Fibroblast of upper back skin (primary cell): ENCODE results near the gene ANKRD22.

Experiments
- DNase-seq: peaks from one replicate; pipeline ENCODE4 v3.0.0-alpha.2; 2013

The ANKRD22 gene

GRCh38 chr10:88851706-88852105, at the start of gene ANKRD22:
Gene ANKRD22 (minus strand): TSS chr10:88851844. CDS start chr10:88851607, 237 bp downstream.
- peak; percentile 44 for DNase-seq

GRCh38 chr10:88899886-88900285, 48.2 kb upstream of the ANKRD22 start:
- DNase-seq = no peak

- DNase-seq = no peak
These were observed 47.1 kb upstream of the ANKRD22 start for GRCh38 chr10:88898727-88899126.

- DNase-seq = no peak
These were observed 45.6 kb upstream of the ANKRD22 start for GRCh38 chr10:88896994-88897853.

- DNase-seq = no peak
These were observed 44.8 kb upstream of the ANKRD22 start for GRCh38 chr10:88896372-88896993.

- DNase-seq = no peak
These were observed 43.6 kb upstream of the ANKRD22 start for GRCh38 chr10:88895250-88895649.

GRCh38 chr10:88893611-88894010, 42.0 kb upstream of the ANKRD22 start:
- DNase-seq = peak; percentile 64

GRCh38 chr10:88892222-88892967, 40.8 kb upstream of the ANKRD22 start:
- DNase-seq = peak; percentile 80

- peak; percentile 51 for DNase-seq
These were observed 39.2 kb upstream of the ANKRD22 start for GRCh38 chr10:88890681-88891381.

GRCh38 chr10:88889559-88890337, 38.1 kb upstream of the ANKRD22 start:
- no peak for DNase-seq

- DNase-seq = no peak
These were observed 37.3 kb upstream of the ANKRD22 start for GRCh38 chr10:88888810-88889445.

- no peak for DNase-seq
These were observed 34.9 kb upstream of the ANKRD22 start for GRCh38 chr10:88886557-88886956.

GRCh38 chr10:88883448-88883809, 31.8 kb upstream of the ANKRD22 start:
- no peak for DNase-seq

GRCh38 chr10:88882646-88883447, 31.2 kb upstream of the ANKRD22 start:
- peak; percentile 84 for DNase-seq

GRCh38 chr10:88881922-88882645, 30.4 kb upstream of the ANKRD22 start:
- no peak for DNase-seq

GRCh38 chr10:88881320-88881719, 29.7 kb upstream of the ANKRD22 start:
- no peak for DNase-seq

- DNase-seq = peak; percentile 67
These were observed 28.8 kb upstream of the ANKRD22 start for GRCh38 chr10:88880282-88881076.

GRCh38 chr10:88879534-88880281, 28.1 kb upstream of the ANKRD22 start, which contains the start of gene STAMBPL1:
Gene STAMBPL1 (plus strand): TSS chr10:88880245. CDS start chr10:88901709, 21,464 bp downstream.
- no peak for DNase-seq
